ENCODE measurements around the gene AHCYL2. TPM values are rescaled to one million over a fixed set of nuclear protein-coding genes. Genes with fewer than 3 reads are reported as not detected.

AHCYL2 gene
- 7.3 and 10.7 TPM in 2 replicates for total RNA-seq

GRCh38 chr7:129224251-129225205 is at the start of gene AHCYL2:
Gene AHCYL2, plus strand, starts transcription at chr7:129225030.

GRCh38 chr7:129188372-129188891 is 36.4 kb upstream of the AHCYL2 start, which contains the start of gene SMO:
Gene SMO, plus strand, starts transcription at chr7:129188633. Its CDS starts 519 bp downstream, at chr7:129189152.

GRCh38 chr7:129433847-129434674 is 209.2 kb downstream of the AHCYL2 start, which contains the start of gene STRIP2:
Gene STRIP2, plus strand, starts transcription at chr7:129434432. Its CDS starts 41 bp downstream, at chr7:129434473.

Small RNAs within 50 kb of the gene (small RNA-seq; reads per million reads assigned to genes)
- not detected for gene AC009244.1 (ENCODE audit: low replicate concordance)
- gene SNRPGP3 (ENCODE audit: low replicate concordance) = not detected

Other genes with a start within 250 kb of the AHCYL2 start
- gene TNPO3, start 169.9 kb upstream of the AHCYL2 start, total RNA-seq = 60.0 and 78.5 TPM in 2 replicates
- 0.14 and 0.66 TPM in 2 replicates for gene TSPAN33, start 80.3 kb upstream of the AHCYL2 start, total RNA-seq
- gene SMO, start 36.4 kb upstream of the AHCYL2 start, total RNA-seq = 1.3 and 4.2 TPM in 2 replicates
- 4.8 and 8.7 TPM in 2 replicates for gene STRIP2, start 209.4 kb downstream of the AHCYL2 start, total RNA-seq